Endothelial cell of umbilical vein (primary cell): ENCODE results near the gene CEP192. TPM values are rescaled to one million over a fixed set of nuclear protein-coding genes. Genes with fewer than 3 reads are reported as not detected.

Experiments
- BruUV-seq: library from RNA; stranded (reverse); fragments of 400-500 nt; replicated peaks from 2 replicates; lab custom pipeline; 2021; lab: Mats Ljungman, UMichigan
- CTCF ChIA-PET: fragments of 300-600, 350-600 bp; sonication (Branson Sonifier 250); formaldehyde crosslinking; loops from one replicate; lab custom pipeline; 2021; ENCODE audit warnings: antibody characterized with exemption, inconsistent platforms; lab: Charles Lee
- POLR2A ChIA-PET: fragments of 300-600, 350-600 bp; sonication (Branson Sonifier 250); formaldehyde crosslinking; loops from one replicate; lab custom pipeline; 2021; ENCODE audit warnings: antibody characterized with exemption, inconsistent platforms; lab: Charles Lee
- DNase-seq: peaks from one replicate; pipeline ENCODE4 v3.0.0-alpha.2; 2011; ENCODE audit warnings: low read depth, low spot score
- FAIRE-seq: peaks from 2 replicates; lab custom pipeline; 2011; peaks lifted over from hg19 to GRCh38; lab: Jason Lieb, UNC
- H2AFZ ChIP-seq: 2 replicates; pipeline ENCODE4 v1.6.0; 2012; ENCODE audit warnings: low read depth, low read length, control low read depth, inconsistent platforms
- H3K27ac ChIP-seq: 2 replicates; pipeline ENCODE4 v1.5.1; 2011; ENCODE audit warnings: low read depth, mild to moderate bottlenecking, control low read depth, low read length, moderate library complexity; ENCODE audit not compliant: insufficient read depth
- H3K27me3 ChIP-seq, 2 experiments: 2 replicates each; pipeline versions ENCODE4 v1.6.0 to v1.6.1; 2011; ENCODE audit warnings: low read length in 2 of 2, mixed read lengths in 1 of 2; ENCODE audit not compliant: control insufficient read depth in 2 of 2, insufficient read depth in 2 of 2
- H3K36me3 ChIP-seq, 2 experiments: 2 replicates in 1 of 2; 3 replicates in 1 of 2; pipeline ENCODE4 v1.5.1; 2011; ENCODE audit warnings: low read length in 2 of 2, mild to moderate bottlenecking in 1 of 2, moderate library complexity in 1 of 2; ENCODE audit not compliant: control insufficient read depth in 2 of 2, insufficient read depth in 2 of 2; ENCODE audit errors: extremely low read depth in 1 of 2
- H3K4me1 ChIP-seq: 3 replicates; pipeline ENCODE4 v1.5.1; 2011; ENCODE audit warnings: mild to moderate bottlenecking, low read length; ENCODE audit not compliant: control insufficient read depth, insufficient read depth; ENCODE audit errors: extremely low read depth
- H3K4me2 ChIP-seq: 2 replicates; pipeline ENCODE4 v1.6.1; 2011; ENCODE audit warnings: low read length, control low read depth, mixed read lengths; ENCODE audit not compliant: insufficient read depth
- H3K4me3 ChIP-seq, 3 experiments: fragments of 200-600 bp in 1 of 3; sonication (generic), shearing (Covaris generic) in 1 of 3; replicated peaks in 1 of 3; 2 replicates each; pipeline ENCODE4 v1.5.1; 2011 to 2016; ENCODE audit warnings: control low read depth in 3 of 3, low read length in 3 of 3, mild to moderate bottlenecking in 2 of 3, inconsistent platforms in 1 of 3, low read depth in 1 of 3, moderate library complexity in 1 of 3; ENCODE audit not compliant: insufficient read depth in 1 of 3
- H3K79me2 ChIP-seq: 2 replicates; pipeline ENCODE4 v1.6.0; 2012; ENCODE audit warnings: low read length, inconsistent platforms; ENCODE audit not compliant: control insufficient read depth, insufficient read depth
- H3K9ac ChIP-seq: replicated peaks from 2 replicates; pipeline ENCODE3; 2011; ENCODE audit warnings: low read length, control low read depth; ENCODE audit not compliant: insufficient read depth; ENCODE audit errors: extremely low read depth
- H3K9me1 ChIP-seq: replicated peaks from 3 replicates; pipeline ENCODE4 v1.6.0; 2011; ENCODE audit warnings: mild to moderate bottlenecking, low read length; ENCODE audit not compliant: control insufficient read depth, insufficient read depth; ENCODE audit errors: extremely low read depth
- H3K9me3 ChIP-seq: replicated peaks from 2 replicates; pipeline ENCODE4 v1.5.1; 2012; ENCODE audit warnings: low read length, inconsistent platforms; ENCODE audit not compliant: control insufficient read depth, insufficient read depth
- H4K20me1 ChIP-seq: replicated peaks from 2 replicates; pipeline ENCODE3; 2011; ENCODE audit warnings: mild to moderate bottlenecking, low read length; ENCODE audit not compliant: control insufficient read depth, insufficient read depth; ENCODE audit errors: extremely low read depth
- EZH2 ChIP-seq: IDR thresholded peaks from 2 replicates; pipeline ENCODE4 v1.6.1; 2012; ENCODE audit warnings: borderline replicate concordance, low read depth, mild to moderate bottlenecking, moderate library complexity, low read length, inconsistent platforms; ENCODE audit not compliant: severe bottlenecking
- JUN ChIP-seq: IDR thresholded peaks from 2 replicates; pipeline ENCODE4 v1.6.1; 2011; ENCODE audit warnings: borderline replicate concordance, low read depth; ENCODE audit not compliant: insufficient read length, insufficient read depth
- MYC ChIP-seq: IDR thresholded peaks from one replicate; pipeline ENCODE4 v1.6.1; 2011; ENCODE audit warnings: mild to moderate bottlenecking, low read depth, low read length
- POLR2AphosphoS5 ChIP-seq: IDR thresholded peaks from 2 replicates; pipeline ENCODE4 v1.6.1; 2012; ENCODE audit warnings: low read depth, mild to moderate bottlenecking, control low read depth, low read length, moderate library complexity; ENCODE audit not compliant: insufficient read depth
- dilution Hi-C: fragments of 300-500 bp; cut with MboI; formaldehyde crosslinking; loops from one replicate; pipeline ENCODE4 v1.15.0; 2019; ENCODE audit warnings: low sequenced_read_pairs; ENCODE audit not compliant: extremely low pct_ligation_motif_present
- intact Hi-C: fragments of 100-400 bp; cut with micrococcal nuclease; formaldehyde crosslinking; loops from one replicate; pipeline ENCODE4 v1.10.0; 2022
- polyA plus RNA-seq, 4 experiments: library from polyadenylated mRNA; depleted of rRNA in 3 of 4; stranded (reverse) in 3 of 4; unstranded in 1 of 4; fragments of >200 nt; gene quantifications; 2 replicates each; pipeline versions ENCODE4 v1.2.1 to v1.2.3, GENCODE V29; 2011 to 2012; ENCODE audit warnings: missing spikeins in 1 of 4
- total RNA-seq: library from RNA; stranded (reverse); gene quantifications from 2 replicates; pipeline ENCODE4 v1.2.3, GENCODE V29; 2021
- TF ChIP-seq, protein P1 (sequence below), 2 donors: IDR thresholded peaks; 1 replicate in 1 of 2; 2 replicates in 1 of 2; pipeline ENCODE4 v1.5.1; 2011; ENCODE audit warnings: low read length in 2 of 2, mild to moderate bottlenecking in 2 of 2, moderate library complexity in 2 of 2, control low read depth in 1 of 2, inconsistent platforms in 1 of 2, low read depth in 1 of 2; ENCODE audit not compliant: insufficient read depth in 1 of 2; ENCODE audit errors: extremely low read depth in 1 of 2
- TF ChIP-seq, protein P2 (sequence below): IDR thresholded peaks from 2 replicates; pipeline ENCODE4 v1.6.1; 2011; ENCODE audit not compliant: insufficient read depth, insufficient read length

CEP192 gene
- total and polyA plus RNA-seq, 2 donors (not counting 3 experiments of a cell fraction or from before 2014, with no cell fraction given), result 14.5 to 22.9 TPM

- ChIA-PET POLR2A (no interaction called here), CTCF (interaction anchor here (0.6 to 2.4 kb wide), 6 partner anchors 10 to 217 kb away, joined by 3 to 12 read pairs (median 4); no protein-coding TSS in a partner anchor)
- no peak overlapping the region for H3K4me2 ChIP-seq
- H4K20me1 ChIP-seq, result no peaks in the 10 kb centered on the region
- DNase-seq (no peak), FAIRE-seq (no peak)
- H3K9me3 ChIP-seq, result no peaks in the 10 kb centered on the region
- dilution Hi-C loops, result no loop called here
- intact Hi-C loops, result loop anchor here (5.0 kb wide), 1 partner anchor 62 kb away; the partner anchor contains the start of gene PTPN2
- no peaks in the 10 kb centered on the region for H3K9me1 ChIP-seq
- H2AFZ ChIP-seq, result no peak overlapping the region
- no TSS peak for BruUV-seq
- H3K9ac ChIP-seq, result no peak overlapping the region
- no peak overlapping the region for H3K4me3 ChIP-seq
- H3K27me3 ChIP-seq, result peaks cover 0 to 2% of the 10 kb centered on the region in 2 experiments
- peaks cover 7% of the 10 kb centered on the region for H3K79me2 ChIP-seq
- H3K27ac ChIP-seq, result no peak overlapping the region
- H3K4me1 ChIP-seq, result peaks cover 12% of the 10 kb centered on the region
- TF ChIP-seq, protein P1, sequence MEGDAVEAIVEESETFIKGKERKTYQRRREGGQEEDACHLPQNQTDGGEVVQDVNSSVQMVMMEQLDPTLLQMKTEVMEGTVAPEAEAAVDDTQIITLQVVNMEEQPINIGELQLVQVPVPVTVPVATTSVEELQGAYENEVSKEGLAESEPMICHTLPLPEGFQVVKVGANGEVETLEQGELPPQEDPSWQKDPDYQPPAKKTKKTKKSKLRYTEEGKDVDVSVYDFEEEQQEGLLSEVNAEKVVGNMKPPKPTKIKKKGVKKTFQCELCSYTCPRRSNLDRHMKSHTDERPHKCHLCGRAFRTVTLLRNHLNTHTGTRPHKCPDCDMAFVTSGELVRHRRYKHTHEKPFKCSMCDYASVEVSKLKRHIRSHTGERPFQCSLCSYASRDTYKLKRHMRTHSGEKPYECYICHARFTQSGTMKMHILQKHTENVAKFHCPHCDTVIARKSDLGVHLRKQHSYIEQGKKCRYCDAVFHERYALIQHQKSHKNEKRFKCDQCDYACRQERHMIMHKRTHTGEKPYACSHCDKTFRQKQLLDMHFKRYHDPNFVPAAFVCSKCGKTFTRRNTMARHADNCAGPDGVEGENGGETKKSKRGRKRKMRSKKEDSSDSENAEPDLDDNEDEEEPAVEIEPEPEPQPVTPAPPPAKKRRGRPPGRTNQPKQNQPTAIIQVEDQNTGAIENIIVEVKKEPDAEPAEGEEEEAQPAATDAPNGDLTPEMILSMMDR (IDR thresholded peaks at IDR 0.05; ENCODE audit: extremely low read depth in 1 of 2, insufficient read depth in 1 of 2, low read depth in 1 of 2, low read length in 2 of 2), result no peak
- no peak for TF ChIP-seq JUN
- no peak for TF ChIP-seq EZH2
- TF ChIP-seq, protein P2, sequence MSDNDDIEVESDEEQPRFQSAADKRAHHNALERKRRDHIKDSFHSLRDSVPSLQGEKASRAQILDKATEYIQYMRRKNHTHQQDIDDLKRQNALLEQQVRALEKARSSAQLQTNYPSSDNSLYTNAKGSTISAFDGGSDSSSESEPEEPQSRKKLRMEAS, result no peak
- no peak for TF ChIP-seq POLR2AphosphoS5
- no peak for TF ChIP-seq MYC
- no peaks in the 10 kb centered on the region for H3K36me3 ChIP-seq
These were observed 46.5 kb upstream of the CEP192 start for GRCh38 chr18:12944709-12945108.
